ACC112 (cell line): ENCODE measurements around the gene POFUT1.

Source experiments
- H2AFZ ChIP-seq: fragments of 200-600 bp; sonication (generic); one replicate; pipeline ENCODE4 v1.6.0; 2017; ENCODE audit warnings: antibody characterized with exemption, low read length; ENCODE audit not compliant: unreplicated experiment
- H3K27ac ChIP-seq: fragments of 200-600 bp; sonication (generic); 2 replicates; pipeline ENCODE4 v1.5.1; 2014; ENCODE audit warnings: low read depth, mild to moderate bottlenecking, antibody characterized with exemption, low read length, moderate library complexity
- H3K27me3 ChIP-seq: fragments of 200-600 bp; sonication (generic); 2 replicates; pipeline ENCODE4 v1.6.1; 2014; ENCODE audit warnings: mild to moderate bottlenecking, antibody characterized with exemption, low read length, moderate library complexity, mixed read lengths; ENCODE audit not compliant: insufficient read depth
- H3K36me3 ChIP-seq: fragments of 200-600 bp; sonication (generic); 2 replicates; pipeline ENCODE4 v1.6.1; 2016; ENCODE audit warnings: mild to moderate bottlenecking, antibody characterized with exemption, low read length, moderate library complexity, mixed read lengths; ENCODE audit not compliant: insufficient read depth
- H3K4me1 ChIP-seq: fragments of 200-600 bp; sonication (generic); one replicate; pipeline ENCODE4 v1.6.1; 2016; ENCODE audit warnings: low read length, mixed read lengths; ENCODE audit not compliant: insufficient read depth, unreplicated experiment, control insufficient read depth
- H3K4me3 ChIP-seq: fragments of 200-600 bp; sonication (generic); 2 replicates; pipeline ENCODE4 v1.5.1; 2014; ENCODE audit warnings: mild to moderate bottlenecking, low read depth, low read length
- H3K79me2 ChIP-seq: fragments of 200-600 bp; sonication (generic); one replicate; pipeline ENCODE4 v1.6.0; 2016; ENCODE audit warnings: low read length; ENCODE audit not compliant: control insufficient read depth, unreplicated experiment, insufficient read depth

POFUT1 gene

DNA sequence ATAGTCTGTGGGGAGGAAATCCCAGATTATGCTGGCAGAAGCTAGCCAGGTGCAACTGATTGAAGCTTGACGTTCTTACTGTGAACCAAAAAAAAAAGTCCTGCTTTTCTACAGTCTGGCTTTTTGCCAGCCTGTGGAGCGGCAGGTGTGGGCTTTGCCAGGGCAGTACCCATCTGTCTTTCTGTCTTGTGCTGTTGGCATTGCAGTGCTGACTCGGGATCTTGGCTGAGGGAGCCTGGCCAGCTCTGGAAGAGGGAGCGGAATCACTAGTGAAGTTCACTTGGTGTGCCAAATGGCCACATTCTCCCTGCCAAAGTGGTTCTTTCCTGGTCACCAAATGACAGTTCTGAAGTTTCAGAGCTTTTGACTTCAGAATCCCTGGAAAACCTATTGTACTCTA lies 74.8 kb downstream of the POFUT1 start:
- Histone ChIP-seq H3K36me3 (no peaks in the 10 kb centered on the region), H3K4me3 (no peak overlapping the region), H3K27ac (no peak overlapping the region), H2AFZ (no peak overlapping the region), H3K79me2 (peaks cover 25% of the 10 kb centered on the region), H3K4me1 (peaks cover 11% of the 10 kb centered on the region), H3K27me3 (no peaks in the 10 kb centered on the region)

DNA sequence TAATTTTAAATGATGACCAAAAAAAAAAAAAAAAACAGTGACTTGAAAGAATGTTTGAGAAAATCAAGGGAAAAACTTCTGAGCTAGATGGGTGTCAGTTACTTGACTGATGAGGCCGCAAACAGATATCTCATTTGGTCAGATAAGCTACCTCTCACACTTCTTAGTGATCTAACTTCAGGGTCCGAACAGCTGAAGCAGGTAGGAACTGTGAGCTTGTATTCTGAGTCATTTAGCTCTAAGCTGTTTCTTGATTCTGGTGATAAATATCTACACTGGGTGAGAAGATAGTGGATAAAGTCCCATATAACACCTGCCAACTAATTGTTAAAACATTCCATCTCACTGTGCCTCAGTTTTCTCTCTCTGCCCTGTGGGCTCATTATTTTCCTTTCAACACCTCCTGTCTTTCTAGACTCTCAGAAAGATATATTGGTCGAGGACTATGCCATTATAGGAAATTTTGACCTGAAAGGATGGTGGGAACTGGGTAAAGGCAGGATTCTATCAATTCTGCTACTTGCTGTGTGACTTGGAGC lies 77.5 kb downstream of the POFUT1 start:
- peaks cover 11% of the 10 kb centered on the region for H3K4me1 ChIP-seq
- no peak overlapping the region for H3K27ac ChIP-seq
- H3K4me3 ChIP-seq, result no peak overlapping the region
- H3K79me2 ChIP-seq, result peaks cover 7% of the 10 kb centered on the region
- H3K27me3 ChIP-seq, result no peaks in the 10 kb centered on the region
- H2AFZ ChIP-seq, result no peak overlapping the region
- no peaks in the 10 kb centered on the region for H3K36me3 ChIP-seq

DNA sequence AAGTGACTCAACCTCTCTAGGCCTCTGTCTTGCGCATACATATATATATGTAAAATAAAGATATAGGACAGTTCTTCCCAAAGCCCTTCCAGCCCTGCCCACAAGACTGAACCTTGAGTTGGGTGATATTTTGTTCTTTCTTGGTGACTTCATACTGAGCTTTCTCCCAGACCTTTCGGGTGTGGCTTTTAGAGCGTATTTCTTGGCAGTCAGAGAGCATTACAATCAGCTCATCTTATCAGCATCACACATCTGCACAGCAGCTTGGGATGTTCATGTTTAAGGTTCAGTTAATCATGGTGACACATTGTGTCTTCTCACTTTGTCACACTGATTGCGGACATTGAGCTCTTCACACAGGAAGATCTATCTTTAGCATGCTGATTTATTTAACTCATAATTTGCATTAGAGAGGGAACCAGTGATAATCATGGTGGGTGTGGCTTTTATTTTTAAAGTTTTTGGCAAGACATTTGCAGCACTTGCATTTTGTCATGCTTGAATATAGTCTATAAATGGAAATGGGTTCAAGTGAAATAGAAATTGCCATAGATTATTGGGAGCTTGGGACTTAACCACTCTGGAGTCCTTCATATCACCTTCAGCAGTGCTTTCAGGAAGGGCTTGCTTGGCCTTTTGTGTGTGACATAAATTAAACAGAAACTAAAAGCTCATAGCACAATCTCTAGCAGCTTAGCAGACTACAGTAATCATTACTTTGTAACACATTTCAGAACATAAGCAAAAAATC lies 78.1 kb downstream of the POFUT1 start:
- no peak overlapping the region for H3K4me3 ChIP-seq
- no peak overlapping the region for H3K27ac ChIP-seq
- H3K79me2 ChIP-seq, result peaks cover 9% of the 10 kb centered on the region

DNA sequence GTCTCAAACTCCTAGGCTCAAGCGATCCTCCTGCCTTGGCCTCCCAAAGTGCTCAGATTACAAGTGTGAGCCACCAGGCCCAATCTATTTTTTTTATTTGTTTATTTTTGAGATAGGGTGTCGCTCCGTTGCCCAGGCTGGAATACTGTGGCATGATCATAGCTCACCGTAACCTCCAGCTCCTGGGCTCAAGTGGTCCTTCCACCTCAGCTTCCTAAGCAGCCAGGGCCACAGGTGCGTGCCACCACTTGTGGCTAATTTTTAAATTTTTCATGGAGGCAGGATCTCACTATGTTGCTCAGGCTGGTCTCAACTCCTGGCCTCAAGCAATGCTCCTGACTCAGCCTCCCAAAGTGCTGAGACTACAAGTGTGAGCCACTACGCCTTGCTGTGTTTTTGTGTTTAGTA lies 79.6 kb downstream of the POFUT1 start:
- Histone ChIP-seq H3K4me1 (peaks cover 11% of the 10 kb centered on the region), H3K79me2 (peaks cover 12% of the 10 kb centered on the region), H3K36me3 (no peaks in the 10 kb centered on the region), H2AFZ (no peak overlapping the region), H3K27ac (no peak overlapping the region), H3K4me3 (no peak overlapping the region), H3K27me3 (no peaks in the 10 kb centered on the region)

More for the DNA sequence above, 78.1 kb downstream of the POFUT1 start:
- H3K4me1 ChIP-seq, result peaks cover 11% of the 10 kb centered on the region
- no peaks in the 10 kb centered on the region for H3K36me3 ChIP-seq
- no peak overlapping the region for H2AFZ ChIP-seq
- no peaks in the 10 kb centered on the region for H3K27me3 ChIP-seq
